ENCODE results near the gene LSM11.

DNA sequence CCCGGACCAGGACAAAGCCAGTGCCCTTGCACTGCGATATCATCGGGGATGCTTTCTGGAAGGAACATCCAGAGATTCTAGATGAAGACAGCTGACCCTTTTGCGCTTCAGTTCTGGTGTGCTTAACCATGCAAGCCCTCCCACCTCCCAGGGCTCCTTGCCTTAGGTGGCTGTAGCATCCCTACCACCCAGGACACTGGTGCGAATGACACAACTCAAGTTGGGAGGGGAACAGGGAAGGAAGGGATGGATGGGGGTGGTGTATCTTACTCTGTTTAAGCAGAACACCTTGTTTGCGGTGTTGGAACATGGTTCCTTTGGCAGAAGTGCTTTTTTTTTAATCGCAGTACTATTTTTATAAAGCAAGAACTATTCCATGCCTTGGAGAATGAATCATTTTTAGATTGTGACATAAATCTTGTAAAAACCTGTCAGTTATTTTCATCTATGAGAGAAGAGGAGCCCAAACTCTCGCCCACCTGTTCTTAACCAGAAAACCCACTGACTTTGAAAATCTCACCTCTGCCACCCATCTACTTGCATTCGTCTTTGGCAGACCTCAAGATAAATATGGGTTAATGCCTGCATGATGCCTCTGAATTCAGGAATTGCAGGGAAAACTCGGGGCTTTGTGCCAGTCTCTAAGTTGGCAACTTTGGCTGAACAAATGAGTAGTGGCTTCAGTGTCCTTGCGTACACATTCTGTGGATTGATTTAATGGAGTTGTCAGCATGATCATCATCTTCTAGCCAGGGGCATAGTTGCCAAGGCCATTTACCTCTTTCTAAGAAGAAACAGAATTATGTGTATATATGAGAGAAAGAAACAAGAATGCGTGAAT is 3.9 kb upstream of the LSM11 start:
- TF ChIP-seq, protein P1, sequence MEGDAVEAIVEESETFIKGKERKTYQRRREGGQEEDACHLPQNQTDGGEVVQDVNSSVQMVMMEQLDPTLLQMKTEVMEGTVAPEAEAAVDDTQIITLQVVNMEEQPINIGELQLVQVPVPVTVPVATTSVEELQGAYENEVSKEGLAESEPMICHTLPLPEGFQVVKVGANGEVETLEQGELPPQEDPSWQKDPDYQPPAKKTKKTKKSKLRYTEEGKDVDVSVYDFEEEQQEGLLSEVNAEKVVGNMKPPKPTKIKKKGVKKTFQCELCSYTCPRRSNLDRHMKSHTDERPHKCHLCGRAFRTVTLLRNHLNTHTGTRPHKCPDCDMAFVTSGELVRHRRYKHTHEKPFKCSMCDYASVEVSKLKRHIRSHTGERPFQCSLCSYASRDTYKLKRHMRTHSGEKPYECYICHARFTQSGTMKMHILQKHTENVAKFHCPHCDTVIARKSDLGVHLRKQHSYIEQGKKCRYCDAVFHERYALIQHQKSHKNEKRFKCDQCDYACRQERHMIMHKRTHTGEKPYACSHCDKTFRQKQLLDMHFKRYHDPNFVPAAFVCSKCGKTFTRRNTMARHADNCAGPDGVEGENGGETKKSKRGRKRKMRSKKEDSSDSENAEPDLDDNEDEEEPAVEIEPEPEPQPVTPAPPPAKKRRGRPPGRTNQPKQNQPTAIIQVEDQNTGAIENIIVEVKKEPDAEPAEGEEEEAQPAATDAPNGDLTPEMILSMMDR (IDR thresholded peaks at IDR 0.05), result no peak
- TF ChIP-seq EZH2 (IDR thresholded peaks at IDR 0.05; ENCODE audit: borderline replicate concordance, insufficient read depth, low read depth, low read length, poor library complexity, severe bottlenecking), result no peak

Data from B cell (primary cell).